ENCODE results near the gene TXNRD2. TPM values are rescaled to one million over a fixed set of nuclear protein-coding genes. Genes with fewer than 3 reads are reported as not detected.

The TXNRD2 gene
- total and polyA plus RNA-seq, 2 donors (not counting 1 experiment from before 2014, with no cell fraction given): 24.8 to 36.2 TPM

GRCh38 chr22:19879643-19879991 lies 62.0 kb downstream of the TXNRD2 start:
- H3K9me3 ChIP-seq (ENCODE audit: control extremely low read depth in 1 of 3, control insufficient read depth in 2 of 3, insufficient read depth in 1 of 3, low read length in 2 of 3): no peaks in the 10 kb centered on the region
- no peaks in the 10 kb centered on the region for H3K4me1 ChIP-seq (ENCODE audit: control insufficient read depth in 2 of 2, insufficient read depth in 2 of 2, low read length in 2 of 2)
- no peaks in the 10 kb centered on the region for H4K20me1 ChIP-seq (ENCODE audit: control insufficient read depth, insufficient read depth, low read length, poor library complexity, severe bottlenecking)
- CTCF ChIA-PET: interaction anchor here (0.5 kb wide), 1 partner anchor 149 kb away, joined by 3 read pairs; no protein-coding TSS in a partner anchor
- Mint-ChIP-seq H3K27me3 (no peaks in the 10 kb centered on the region), H3K9me3 (ENCODE audit: insufficient read depth) (no peaks in the 10 kb centered on the region), H3K4me3 (no peak overlapping the region), H3K27ac (no peak overlapping the region), H3K4me1 (no peaks in the 10 kb centered on the region)
- no peaks in the 10 kb centered on the region for H3K36me3 ChIP-seq (replicated peaks in 1 of 2; ENCODE audit: control extremely low read depth in 1 of 2, control insufficient read depth in 1 of 2, extremely low read depth in 1 of 2, insufficient read depth in 2 of 2, low read length in 1 of 2)
- H3K27me3 ChIP-seq (replicated peaks in 1 of 4; ENCODE audit: control extremely low read depth in 1 of 4, control insufficient read depth in 3 of 4, insufficient read depth in 4 of 4, low read length in 3 of 4): no peaks in the 10 kb centered on the region
- H3K4me2 ChIP-seq (replicated peaks; ENCODE audit: low read depth, low read length, poor library complexity, severe bottlenecking): no peak overlapping the region
- DNase-seq (no peak), ATAC-seq (ENCODE audit: low read depth) (no peak)
- POLR2A ChIA-PET: no interaction called here
- H3K27ac ChIP-seq (ENCODE audit: low read length in 2 of 2): no peak overlapping the region
- intact Hi-C loops (cut with micrococcal nuclease): no loop called here
- no peak for TF ChIP-seq CTCF (IDR thresholded peaks at IDR 0.05)
- no peak for TF ChIP-seq EZH2 (IDR thresholded peaks at IDR 0.05; ENCODE audit: borderline replicate concordance, insufficient read depth, low read depth, low read length, poor library complexity, severe bottlenecking)
- WGBS (ENCODE audit: insufficient coverage): 94% methylated on average over 4 of the region's 4 CpGs
- no peak overlapping the region for H3K9ac ChIP-seq (ENCODE audit: low read length)
- H3K4me3 ChIP-seq (ENCODE audit: control extremely low read depth in 1 of 5, extremely low read depth in 1 of 5, insufficient read depth in 1 of 5, low read depth in 2 of 5, low read length in 4 of 5): no peak overlapping the region
- no peak overlapping the region for H2AFZ ChIP-seq (ENCODE audit: insufficient read depth, low read depth, low read length, poor library complexity, severe bottlenecking)
- no peaks in the 10 kb centered on the region for H3K79me2 ChIP-seq (ENCODE audit: control insufficient read depth, insufficient read depth, low read length)

GRCh38 chr22:19879246-19879570 lies 62.4 kb downstream of the TXNRD2 start:
- Histone ChIP-seq H3K4me2 (replicated peaks; ENCODE audit: low read depth, low read length, poor library complexity, severe bottlenecking) (no peak overlapping the region), H3K9ac (ENCODE audit: low read length) (no peak overlapping the region), H3K27me3 (replicated peaks in 1 of 4; ENCODE audit: control extremely low read depth in 1 of 4, control insufficient read depth in 3 of 4, insufficient read depth in 4 of 4, low read length in 3 of 4) (no peaks in the 10 kb centered on the region), H2AFZ (ENCODE audit: insufficient read depth, low read depth, low read length, poor library complexity, severe bottlenecking) (no peak overlapping the region), H3K79me2 (ENCODE audit: control insufficient read depth, insufficient read depth, low read length) (no peaks in the 10 kb centered on the region), H3K27ac (ENCODE audit: low read length in 2 of 2) (no peak overlapping the region), H4K20me1 (ENCODE audit: control insufficient read depth, insufficient read depth, low read length, poor library complexity, severe bottlenecking) (no peaks in the 10 kb centered on the region), H3K4me3 (ENCODE audit: control extremely low read depth in 1 of 5, extremely low read depth in 1 of 5, insufficient read depth in 1 of 5, low read depth in 2 of 5, low read length in 4 of 5) (no peak overlapping the region), H3K4me1 (ENCODE audit: control insufficient read depth in 2 of 2, insufficient read depth in 2 of 2, low read length in 2 of 2) (no peaks in the 10 kb centered on the region), H3K36me3 (replicated peaks in 1 of 2; ENCODE audit: control extremely low read depth in 1 of 2, control insufficient read depth in 1 of 2, extremely low read depth in 1 of 2, insufficient read depth in 2 of 2, low read length in 1 of 2) (no peaks in the 10 kb centered on the region), H3K9me3 (ENCODE audit: control extremely low read depth in 1 of 3, control insufficient read depth in 2 of 3, insufficient read depth in 1 of 3, low read length in 2 of 3) (no peaks in the 10 kb centered on the region)
- DNase-seq: no peak
- 98% methylated on average over 8 of the region's 13 CpGs for WGBS (ENCODE audit: insufficient coverage)
- intact Hi-C loops (cut with micrococcal nuclease): no loop called here
- TF ChIP-seq CTCF (IDR thresholded peaks at IDR 0.05): no peak
- TF ChIP-seq EZH2 (IDR thresholded peaks at IDR 0.05; ENCODE audit: borderline replicate concordance, insufficient read depth, low read depth, low read length, poor library complexity, severe bottlenecking): no peak
- no peaks in the 10 kb centered on the region for H3K9me3 Mint-ChIP-seq (ENCODE audit: insufficient read depth)
- ChIA-PET POLR2A (no interaction called here), CTCF (interaction anchor here (0.5 kb wide), 1 partner anchor 149 kb away, joined by 3 read pairs; no protein-coding TSS in a partner anchor)
- no peaks in the 10 kb centered on the region for H3K27me3 Mint-ChIP-seq
- no peak for ATAC-seq (ENCODE audit: low read depth)
- H3K4me3 Mint-ChIP-seq: no peak overlapping the region
- H3K27ac Mint-ChIP-seq: no peak overlapping the region
- no peaks in the 10 kb centered on the region for H3K4me1 Mint-ChIP-seq
